Fibroblast of villous mesenchyme (primary cell): ENCODE results near the gene STK39. TPM values are rescaled to one million over a fixed set of nuclear protein-coding genes. Genes with fewer than 3 reads are reported as not detected.

Experiments
- DNase-seq: peaks from one replicate; pipeline ENCODE4 v3.0.0-alpha.2; 2010; ENCODE audit warnings: low read depth
- H3K4me3 ChIP-seq: 2 replicates; pipeline ENCODE4 v1.5.1; 2011; ENCODE audit warnings: low read depth, mild to moderate bottlenecking, low read length
- total RNA-seq: library from RNA; depleted of rRNA; stranded (reverse); fragments of >200 nt; gene quantifications from 2 replicates; pipeline ENCODE4 v1.2.3, GENCODE V29; 2012
- TF ChIP-seq, protein P1 (sequence below): IDR thresholded peaks from 2 replicates; pipeline ENCODE4 v1.5.1; 2012; ENCODE audit warnings: low read depth, mild to moderate bottlenecking, low read length; ENCODE audit not compliant: insufficient read depth

STK39 gene
- total RNA-seq, 1 donor = 27.2 TPM

DNA sequence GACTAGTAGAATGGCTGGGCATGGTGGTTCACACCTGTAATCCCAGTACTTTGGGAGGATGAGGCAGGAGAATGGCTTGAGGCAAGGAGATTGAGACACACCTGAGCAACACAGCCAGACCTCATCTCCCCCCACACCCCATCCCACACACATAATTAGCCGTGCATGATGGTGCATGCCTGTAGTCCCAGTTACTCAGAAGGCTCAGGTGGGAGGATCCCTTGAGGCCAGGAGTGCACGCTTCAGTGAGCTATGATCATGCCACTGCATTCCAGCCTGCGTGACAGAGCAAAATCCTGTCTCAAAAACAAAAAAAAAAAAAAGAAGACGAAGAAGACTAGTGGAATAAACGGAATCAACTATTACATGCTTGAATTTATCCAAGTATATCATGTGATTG is 150.0 kb downstream of the STK39 start:
- no peak for DNase-seq
- TF ChIP-seq, protein P1, sequence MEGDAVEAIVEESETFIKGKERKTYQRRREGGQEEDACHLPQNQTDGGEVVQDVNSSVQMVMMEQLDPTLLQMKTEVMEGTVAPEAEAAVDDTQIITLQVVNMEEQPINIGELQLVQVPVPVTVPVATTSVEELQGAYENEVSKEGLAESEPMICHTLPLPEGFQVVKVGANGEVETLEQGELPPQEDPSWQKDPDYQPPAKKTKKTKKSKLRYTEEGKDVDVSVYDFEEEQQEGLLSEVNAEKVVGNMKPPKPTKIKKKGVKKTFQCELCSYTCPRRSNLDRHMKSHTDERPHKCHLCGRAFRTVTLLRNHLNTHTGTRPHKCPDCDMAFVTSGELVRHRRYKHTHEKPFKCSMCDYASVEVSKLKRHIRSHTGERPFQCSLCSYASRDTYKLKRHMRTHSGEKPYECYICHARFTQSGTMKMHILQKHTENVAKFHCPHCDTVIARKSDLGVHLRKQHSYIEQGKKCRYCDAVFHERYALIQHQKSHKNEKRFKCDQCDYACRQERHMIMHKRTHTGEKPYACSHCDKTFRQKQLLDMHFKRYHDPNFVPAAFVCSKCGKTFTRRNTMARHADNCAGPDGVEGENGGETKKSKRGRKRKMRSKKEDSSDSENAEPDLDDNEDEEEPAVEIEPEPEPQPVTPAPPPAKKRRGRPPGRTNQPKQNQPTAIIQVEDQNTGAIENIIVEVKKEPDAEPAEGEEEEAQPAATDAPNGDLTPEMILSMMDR = no peak
- no peak overlapping the region for H3K4me3 ChIP-seq

DNA sequence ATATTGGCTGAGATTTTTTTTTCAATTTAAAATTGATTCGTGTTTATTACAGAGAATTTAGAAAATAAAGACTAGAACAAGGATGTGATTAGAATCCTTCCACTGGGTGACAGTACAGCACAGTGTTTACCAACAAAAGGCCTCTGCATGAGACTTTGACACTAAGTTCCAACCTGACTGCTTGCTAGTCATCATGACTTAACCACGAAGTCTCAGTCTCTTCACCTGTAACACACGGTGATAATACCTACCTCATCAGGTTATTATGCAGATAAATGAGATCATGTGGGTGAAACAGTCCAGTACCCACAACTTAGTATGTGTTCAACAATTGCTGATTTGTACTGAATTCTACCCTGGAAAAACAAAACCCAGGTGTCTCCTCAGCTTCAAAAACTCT is 151.2 kb downstream of the STK39 start:
- DNase-seq = no peak
- no peak overlapping the region for H3K4me3 ChIP-seq
- TF ChIP-seq, protein P1 = no peak

DNA sequence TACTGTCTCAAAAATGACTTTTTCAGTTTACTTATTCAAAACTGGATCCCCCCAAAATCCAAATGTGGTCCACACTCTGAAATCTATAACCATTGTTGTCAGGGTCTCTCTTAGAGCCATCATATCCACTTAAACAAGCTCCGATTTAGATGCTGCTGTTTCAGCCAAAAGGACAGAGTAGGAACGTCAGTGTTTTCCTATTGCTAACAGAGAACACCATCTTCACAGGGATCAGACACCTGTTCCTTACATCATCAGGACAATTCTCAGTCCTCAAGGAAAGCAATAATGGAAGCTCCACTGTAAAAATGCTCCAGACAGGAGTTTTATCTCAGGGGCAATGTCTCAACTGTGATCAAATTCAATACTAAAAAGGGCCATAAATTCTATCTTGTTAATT is 155.4 kb downstream of the STK39 start:
- TF ChIP-seq, protein P1 = no peak
- no peak overlapping the region for H3K4me3 ChIP-seq
- DNase-seq = no peak

DNA sequence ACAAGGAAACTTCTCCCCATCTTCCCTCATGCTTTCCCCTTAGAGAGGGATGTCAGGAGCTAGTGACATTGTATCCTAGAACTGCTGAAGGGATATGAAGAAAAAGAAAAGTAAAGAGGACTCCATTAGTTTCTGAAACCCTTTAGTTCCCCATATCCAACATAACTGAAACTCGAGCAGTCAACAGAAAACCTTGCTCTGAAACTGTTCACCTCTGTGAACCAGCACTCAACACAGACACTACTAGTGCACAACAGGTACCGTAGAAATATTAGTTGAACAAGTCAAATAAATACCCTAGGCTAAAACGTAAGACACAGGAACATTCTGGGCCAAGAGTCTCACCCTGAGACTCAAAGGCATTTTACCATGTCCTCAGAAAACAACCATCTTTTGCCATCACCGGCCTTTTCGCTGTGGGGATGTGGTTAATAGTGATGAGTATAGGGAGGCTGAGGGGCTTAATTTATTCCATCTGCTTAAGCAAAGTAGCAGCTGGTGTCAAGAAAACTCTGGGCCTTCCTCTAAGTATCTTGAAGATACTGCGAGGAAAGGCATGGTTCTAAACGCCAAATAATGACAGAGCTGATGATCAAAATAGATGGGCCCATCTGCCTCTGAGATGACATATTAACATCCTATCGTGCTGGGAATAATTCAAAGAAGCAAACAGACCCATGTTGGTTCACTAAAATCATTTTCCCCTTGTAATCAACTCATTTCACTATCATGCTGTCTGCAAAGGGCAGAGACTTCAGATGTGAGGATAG is 156.8 kb downstream of the STK39 start:
- no peak overlapping the region for H3K4me3 ChIP-seq
- TF ChIP-seq, protein P1 = no peak
- DNase-seq = no peak

DNA sequence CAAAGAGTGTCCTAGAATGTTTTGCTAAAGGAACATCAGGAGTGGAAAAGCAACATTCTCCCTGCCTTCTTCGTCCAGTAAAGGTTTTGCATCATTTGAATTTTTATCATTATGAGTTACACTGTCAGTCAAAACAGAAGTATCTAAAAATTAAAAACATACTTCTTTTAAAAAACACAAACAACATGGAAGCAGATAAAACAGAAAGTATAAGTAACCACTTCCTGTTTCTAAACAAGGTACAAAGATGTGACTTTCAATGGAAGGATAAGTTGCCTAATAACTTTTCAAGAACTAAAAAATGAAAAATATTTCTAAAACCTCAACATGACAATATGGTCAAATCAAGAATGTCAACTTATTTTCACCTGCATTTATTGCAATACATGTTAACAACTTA is 158.2 kb downstream of the STK39 start:
- TF ChIP-seq, protein P1 = no peak
- no peak overlapping the region for H3K4me3 ChIP-seq
- no peak for DNase-seq

DNA sequence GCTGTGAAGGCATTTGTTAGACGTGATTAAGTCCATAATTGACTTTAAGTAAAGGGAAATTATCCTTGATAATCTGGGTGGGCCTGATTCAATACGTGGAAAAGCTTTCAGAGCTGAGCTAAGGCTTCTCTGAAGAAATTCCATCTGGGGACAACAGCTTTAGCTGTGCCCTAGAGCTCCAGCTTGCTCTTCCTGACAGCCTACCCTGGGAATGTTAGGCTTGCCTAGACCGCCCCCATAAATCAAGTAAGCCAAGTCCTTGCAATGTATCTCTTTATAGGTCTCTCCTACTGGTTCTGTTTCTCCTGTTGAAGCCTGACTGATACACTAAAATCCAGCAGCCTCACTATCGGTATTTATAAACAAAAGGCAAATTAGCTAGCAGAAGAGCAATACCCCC is 160.0 kb downstream of the STK39 start:
- TF ChIP-seq, protein P1 = no peak
- DNase-seq = no peak
- no peak overlapping the region for H3K4me3 ChIP-seq

DNA sequence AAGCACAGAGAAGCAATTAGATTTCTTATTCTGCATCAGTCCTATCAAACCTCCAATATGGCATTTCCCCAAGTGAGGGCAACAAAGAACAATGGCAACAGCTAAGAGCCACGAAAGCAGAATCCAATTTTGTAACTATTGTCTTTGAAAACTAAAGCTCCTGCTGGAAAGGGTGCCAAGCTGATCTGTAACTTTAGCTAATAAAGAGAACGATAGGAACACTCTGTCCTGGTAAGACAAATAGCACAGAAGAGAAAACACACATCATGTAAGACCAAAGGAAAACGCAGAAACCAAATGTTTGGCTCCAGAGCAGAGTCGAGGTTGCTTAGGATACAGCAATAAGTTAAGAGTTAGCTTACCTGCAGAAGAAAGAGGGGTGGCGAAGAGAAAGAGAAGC is 160.5 kb downstream of the STK39 start:
- TF ChIP-seq, protein P1 = no peak
- H3K4me3 ChIP-seq = no peak overlapping the region
- no peak for DNase-seq
